ENCODE data around the gene DSG3. TPM values are rescaled to one million over a fixed set of nuclear protein-coding genes. Genes with fewer than 3 reads are reported as not detected.

DSG3 gene
- total and polyA plus RNA-seq, 2 of the 13 experiments (the other 11 are each of a cell fraction or from before 2014, with no cell fraction given): not detected

- peaks cover 8% of the 10 kb centered on the region; the same call in 1 of the 2 replicates for H3K4me1 ChIP-seq (ENCODE audit: insufficient read depth, low read length)
- ATAC-seq: no peak
- H3K27me3 ChIP-seq (ENCODE audit: control insufficient read depth in 1 of 2, insufficient read depth in 2 of 2, low read length in 2 of 2): no peaks in the 10 kb centered on the region
- no peaks in the 10 kb centered on the region for H3K79me2 ChIP-seq (ENCODE audit: insufficient read depth, low read length)
- no peak overlapping the region for H3K4me3 ChIP-seq (replicated peaks in 1 of 3; ENCODE audit: insufficient read depth in 1 of 3, low read depth in 2 of 3, low read length in 3 of 3)
- no peak overlapping the region for H3K9ac ChIP-seq (ENCODE audit: insufficient read depth, low read depth, low read length)
- no peak overlapping the region for H3K27ac ChIP-seq (ENCODE audit: extremely low read length, insufficient read depth, low read length)
- CTCF ChIA-PET (ENCODE audit: low intra/inter-chr PET ratio, low total read pairs): no interaction called here
- FAIRE-seq: no peak
- no peak overlapping the region for H2AFZ ChIP-seq (ENCODE audit: low read length)
- in situ Hi-C loops (cut with HindIII; ENCODE audit: extremely low pct_ligation_motif_present, low pct_unique_long_range_greater_than_20kb) (no loop called here), intact Hi-C loops (cut with micrococcal nuclease; ENCODE audit: unreplicated experiment) (loop anchor here (10.0 kb wide), 1 partner anchor 433 kb away; no protein-coding TSS in a partner anchor)
- 72% methylated on average over 1 of the region's 1 CpG for WGBS (ENCODE audit: low lambda C conversion rate)
- no peaks in the 10 kb centered on the region for H3K9me3 ChIP-seq (ENCODE audit: low read length)
- H3K4me2 ChIP-seq (ENCODE audit: low read depth, low read length): no peak overlapping the region
- no peak for DNase-seq (ENCODE audit: low spot score)
- no peaks in the 10 kb centered on the region for H4K20me1 ChIP-seq (ENCODE audit: insufficient read depth, low read length)
- H3K36me3 ChIP-seq (replicated peaks in 1 of 2; ENCODE audit: control insufficient read depth in 1 of 2, insufficient read depth in 2 of 2, low read length in 2 of 2): no peaks in the 10 kb centered on the region
- TF ChIP-seq ZBTB20 (CRISPR knock-in tag; IDR thresholded peaks at IDR 0.05; ENCODE audit: borderline replicate concordance, low read depth) (no peak), ZNF678 (CRISPR knock-in tag; IDR thresholded peaks at IDR 0.05) (no peak), ZNF816 (CRISPR knock-in tag; IDR thresholded peaks at IDR 0.05; ENCODE audit: borderline replicate concordance) (no peak), TOPORS (CRISPR knock-in tag; IDR thresholded peaks at IDR 0.05) (no peak), AKNA (CRISPR knock-in tag; IDR thresholded peaks at IDR 0.05; ENCODE audit: borderline replicate concordance) (no peak), ZSCAN20 (CRISPR knock-in tag; IDR thresholded peaks at IDR 0.05; ENCODE audit: borderline replicate concordance) (no peak), ZNF790 (CRISPR knock-in tag; IDR thresholded peaks at IDR 0.05; ENCODE audit: borderline replicate concordance) (no peak), REPIN1 (CRISPR knock-in tag; IDR thresholded peaks at IDR 0.05; ENCODE audit: borderline replicate concordance, low read depth) (no peak), ZBTB38 (CRISPR knock-in tag; IDR thresholded peaks at IDR 0.05) (no peak), PLSCR1 (CRISPR knock-in tag; IDR thresholded peaks at IDR 0.05; ENCODE audit: borderline replicate concordance) (no peak), ZNF770 (CRISPR knock-in tag; IDR thresholded peaks at IDR 0.05) (no peak), GRHL1 (CRISPR knock-in tag; conservative IDR thresholded peaks at IDR 0.05) (no peak), ZSCAN22 (CRISPR knock-in tag; IDR thresholded peaks at IDR 0.05) (no peak), TP53 (CRISPR knock-in tag; conservative IDR thresholded peaks at IDR 0.05) (no peak), ZNF619 (CRISPR knock-in tag; IDR thresholded peaks at IDR 0.05) (no peak)
- BruUV-seq (replicated peaks): no TSS peak
- POLR2A ChIA-PET: no interaction called here
These were observed 19.3 kb upstream of the DSG3 start for GRCh38 chr18:31428211-31428610.
